NB4 (cell line): ENCODE results near the gene PHLDA2.

Experiments
- DNase-seq: peaks from one replicate; pipeline ENCODE4 v3.0.0; 2010; ENCODE audit warnings: low read depth
- H3K4me3 ChIP-seq: one replicate; pipeline ENCODE4 v1.5.1; 2011; ENCODE audit warnings: mild to moderate bottlenecking, low read depth, low read length, moderate library complexity
- CTCF ChIP-seq: IDR thresholded peaks from one replicate; pipeline ENCODE4 v1.5.1; 2012; ENCODE audit warnings: low read depth, low read length
- MAX ChIP-seq: IDR thresholded peaks from 2 replicates; pipeline ENCODE4 v1.6.1; 2011; ENCODE audit warnings: low read depth, low read length
- MYC ChIP-seq: IDR thresholded peaks from 2 replicates; pipeline ENCODE4 v1.6.1; 2011; ENCODE audit warnings: low read depth, low read length
- POLR2A ChIP-seq: IDR thresholded peaks from 2 replicates; pipeline ENCODE4 v1.6.1; 2011; ENCODE audit warnings: mild to moderate bottlenecking; ENCODE audit not compliant: insufficient read length; ENCODE audit errors: extremely low read depth

Gene PHLDA2

GRCh38 chr11:2960139-2960538 lies 30.9 kb upstream of the PHLDA2 start:
- H3K4me3 ChIP-seq: no peak overlapping the region
- no peak for DNase-seq
- no peak for TF ChIP-seq POLR2A
- TF ChIP-seq CTCF: no peak
- TF ChIP-seq MYC: no peak
- TF ChIP-seq MAX: no peak

- no peak overlapping the region for H3K4me3 ChIP-seq
- DNase-seq: peak; percentile 49
- no peak for TF ChIP-seq POLR2A
Observed at GRCh38 chr11:2958251-2958650, 29.0 kb upstream of the PHLDA2 start.

GRCh38 chr11:2955906-2956476 lies 26.8 kb upstream of the PHLDA2 start:
- no peak for DNase-seq
- H3K4me3 ChIP-seq: no peak overlapping the region
- TF ChIP-seq CTCF (no peak), POLR2A (no peak), MYC (no peak), MAX (no peak)

GRCh38 chr11:2954263-2954662 lies 25.0 kb upstream of the PHLDA2 start:
- DNase-seq: no peak
- no peak overlapping the region for H3K4me3 ChIP-seq
- TF ChIP-seq MYC (no peak), MAX (no peak), POLR2A (no peak), CTCF (no peak)

- TF ChIP-seq MAX: no peak
- DNase-seq: no peak
- H3K4me3 ChIP-seq: no peak overlapping the region
Observed at GRCh38 chr11:2952290-2952689, 23.1 kb upstream of the PHLDA2 start.

- H3K4me3 ChIP-seq: no peak overlapping the region
- TF ChIP-seq POLR2A (no peak), CTCF (no peak), MAX (no peak), MYC (no peak)
- DNase-seq: peak; percentile 56
Observed at GRCh38 chr11:2951231-2952110, 22.3 kb upstream of the PHLDA2 start.

- no peak for DNase-seq
- H3K4me3 ChIP-seq: no peak overlapping the region
- TF ChIP-seq POLR2A (no peak), CTCF (no peak), MYC (no peak), MAX (no peak)
Observed at GRCh38 chr11:2950825-2951224, 21.6 kb upstream of the PHLDA2 start.
